ENCODE results near the gene TBC1D10B.

The TBC1D10B gene

DNA sequence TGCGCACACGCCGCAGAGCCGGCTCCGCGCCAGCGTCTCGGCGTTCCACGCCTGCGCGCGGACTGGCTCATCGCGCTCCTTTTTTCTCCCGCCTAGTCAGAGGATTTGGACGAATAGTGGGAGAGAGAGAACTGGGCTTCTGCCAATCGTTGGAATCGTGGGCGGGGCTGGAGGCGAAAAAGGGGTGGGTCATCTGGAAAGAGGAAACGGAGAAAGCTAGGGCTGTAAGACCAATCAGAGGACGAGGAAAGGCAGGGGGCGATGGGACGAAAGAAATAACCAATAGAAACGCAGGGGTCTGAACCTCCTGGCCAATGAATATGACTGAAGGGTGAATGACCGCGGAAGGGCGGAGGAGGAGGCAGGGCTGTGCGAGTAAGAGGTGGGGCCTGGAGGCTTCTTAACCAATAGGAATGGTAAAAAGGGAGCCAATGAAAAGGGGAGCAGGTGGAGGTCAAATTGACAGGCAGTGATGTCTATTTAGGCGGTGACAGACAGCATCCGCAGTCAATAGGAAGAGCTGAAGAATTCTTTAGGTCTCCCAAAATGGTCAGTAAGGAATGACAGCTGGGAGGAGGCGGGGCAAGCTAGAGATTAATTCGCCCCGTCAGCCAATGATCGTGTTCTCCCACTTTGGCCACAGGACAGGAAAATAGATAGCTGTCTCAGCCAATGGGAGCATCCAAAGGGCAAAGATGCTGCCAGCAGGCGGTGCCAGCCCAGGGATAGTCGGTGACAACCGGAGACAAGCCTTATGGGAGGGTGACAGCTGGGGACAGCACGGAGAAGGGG, at the start of gene TBC1D10B:
Gene TBC1D10B, minus strand, starts transcription at position 39 of the 792 bp plus-strand sequence. CDS start 311 bp downstream, outside the sequence.
- DNase-seq (ENCODE audit: low spot score): peak; percentile 100

GRCh38 chr16:30418350-30419181, 48.3 kb upstream of the TBC1D10B start:
- no peak for DNase-seq (ENCODE audit: low spot score)

- peak; percentile 81 for DNase-seq (ENCODE audit: low spot score)
Observed at GRCh38 chr16:30417529-30418349, 47.4 kb upstream of the TBC1D10B start.

DNA sequence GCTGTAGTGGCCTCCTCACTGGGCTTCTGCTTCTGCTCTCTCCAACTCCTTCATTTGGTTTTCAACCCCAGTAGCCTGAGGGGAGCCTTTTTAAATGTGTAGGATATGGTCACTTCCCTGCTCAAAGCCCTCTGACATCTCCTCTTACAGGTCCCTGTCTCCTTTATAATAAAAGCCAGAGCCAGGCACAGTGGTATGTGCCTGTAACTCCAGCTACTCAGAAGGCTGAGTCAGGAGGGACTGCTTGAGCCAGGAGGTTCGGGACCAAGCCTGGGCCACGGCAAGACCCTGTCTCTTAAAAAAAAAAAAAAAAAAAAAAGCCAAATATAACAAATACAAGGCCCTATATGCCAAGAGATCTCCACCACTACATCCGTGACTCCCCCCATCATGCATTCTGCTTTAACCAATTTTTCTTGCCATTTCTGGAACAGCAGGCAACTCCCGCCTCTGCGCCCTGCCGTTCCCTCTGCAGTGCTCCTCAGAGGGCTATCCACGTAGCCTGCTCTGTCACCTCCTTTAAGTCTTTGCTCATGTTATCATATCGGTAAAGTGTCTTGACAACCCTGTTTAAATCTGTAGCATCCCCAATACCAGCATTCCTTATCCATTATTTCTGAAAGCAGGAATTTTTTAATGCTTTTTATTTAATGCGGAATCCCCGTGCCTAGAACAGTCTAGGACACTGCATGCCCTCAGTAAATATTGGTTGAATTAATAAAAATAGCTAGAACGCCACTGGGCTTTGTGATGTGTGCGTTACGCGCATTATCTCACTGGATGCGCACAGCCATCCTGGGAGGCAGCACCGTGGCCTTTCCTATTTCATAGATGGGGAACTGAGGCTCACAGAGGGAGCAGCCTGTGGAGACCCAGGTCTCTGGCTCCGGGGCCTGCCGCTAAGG, 46.6 kb upstream of the TBC1D10B start:
- DNase-seq (ENCODE audit: low spot score): peak; percentile 45

DNA sequence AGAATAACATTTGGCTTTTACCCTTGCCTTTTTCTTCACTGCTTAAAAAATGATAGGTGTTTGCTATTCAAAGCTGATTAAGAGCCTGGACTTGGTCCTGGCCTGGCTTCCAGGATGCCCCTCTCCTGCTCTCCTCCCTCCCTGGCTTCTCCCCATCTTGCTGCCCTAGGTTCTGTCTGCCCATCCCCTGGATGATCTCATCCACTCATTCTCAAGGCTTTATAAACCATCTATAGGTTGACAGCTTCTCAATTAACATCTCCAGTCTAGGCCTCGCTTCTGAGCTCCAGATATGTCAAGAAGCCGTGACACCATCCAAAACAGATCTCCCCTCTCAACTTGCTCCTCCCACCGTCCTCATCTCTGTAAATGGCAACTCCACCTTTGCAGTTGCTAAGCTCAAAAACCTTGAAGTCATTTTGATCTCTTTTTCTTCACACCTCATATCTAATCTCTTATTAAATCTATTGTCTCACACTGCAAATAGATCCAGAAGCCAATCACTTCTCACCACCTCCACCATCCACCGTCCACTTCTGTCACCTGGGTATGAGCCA, 45.8 kb upstream of the TBC1D10B start:
- no peak for DNase-seq (ENCODE audit: low spot score)

- DNase-seq (ENCODE audit: low spot score): no peak
Observed at GRCh38 chr16:30414159-30414558, 43.9 kb upstream of the TBC1D10B start.

DNA sequence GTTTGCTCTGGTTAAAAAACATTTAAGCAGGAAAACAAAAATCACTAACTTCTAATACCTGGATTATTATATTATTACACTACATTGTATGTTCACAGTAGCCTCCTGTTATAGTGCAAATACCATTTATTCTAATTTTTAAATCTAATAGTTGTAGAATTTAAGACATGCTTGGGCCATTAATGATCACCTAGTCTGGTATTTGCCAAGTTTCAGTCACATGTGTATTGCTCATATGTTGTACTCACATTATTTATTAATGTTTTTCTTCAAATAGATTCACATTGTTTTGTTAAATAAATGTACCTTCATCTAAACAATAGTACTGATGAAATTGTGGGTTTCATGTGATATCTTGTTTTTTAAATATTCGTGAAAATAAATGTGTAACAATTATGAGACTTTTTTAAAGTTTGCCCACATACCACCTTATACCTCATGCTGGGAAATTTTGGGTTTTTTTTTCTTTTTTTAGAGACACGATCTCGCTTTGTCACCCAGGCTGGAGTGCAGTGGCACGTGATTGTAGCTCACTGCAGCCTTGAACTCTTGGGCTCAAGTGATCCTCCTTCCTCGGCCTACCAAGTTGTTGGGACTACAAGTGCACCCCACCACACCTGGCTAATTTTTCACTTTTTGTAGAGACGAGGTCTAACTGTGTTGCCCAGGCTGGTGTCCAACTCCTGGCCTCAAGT, 43.0 kb upstream of the TBC1D10B start:
- no peak for DNase-seq (ENCODE audit: low spot score)

- peak; percentile 91 for DNase-seq (ENCODE audit: low spot score)
Observed at GRCh38 chr16:30409125-30410060, 39.1 kb upstream of the TBC1D10B start.

- DNase-seq (ENCODE audit: low spot score): peak; percentile 34
Observed at GRCh38 chr16:30407804-30408534, 37.7 kb upstream of the TBC1D10B start.

DNA sequence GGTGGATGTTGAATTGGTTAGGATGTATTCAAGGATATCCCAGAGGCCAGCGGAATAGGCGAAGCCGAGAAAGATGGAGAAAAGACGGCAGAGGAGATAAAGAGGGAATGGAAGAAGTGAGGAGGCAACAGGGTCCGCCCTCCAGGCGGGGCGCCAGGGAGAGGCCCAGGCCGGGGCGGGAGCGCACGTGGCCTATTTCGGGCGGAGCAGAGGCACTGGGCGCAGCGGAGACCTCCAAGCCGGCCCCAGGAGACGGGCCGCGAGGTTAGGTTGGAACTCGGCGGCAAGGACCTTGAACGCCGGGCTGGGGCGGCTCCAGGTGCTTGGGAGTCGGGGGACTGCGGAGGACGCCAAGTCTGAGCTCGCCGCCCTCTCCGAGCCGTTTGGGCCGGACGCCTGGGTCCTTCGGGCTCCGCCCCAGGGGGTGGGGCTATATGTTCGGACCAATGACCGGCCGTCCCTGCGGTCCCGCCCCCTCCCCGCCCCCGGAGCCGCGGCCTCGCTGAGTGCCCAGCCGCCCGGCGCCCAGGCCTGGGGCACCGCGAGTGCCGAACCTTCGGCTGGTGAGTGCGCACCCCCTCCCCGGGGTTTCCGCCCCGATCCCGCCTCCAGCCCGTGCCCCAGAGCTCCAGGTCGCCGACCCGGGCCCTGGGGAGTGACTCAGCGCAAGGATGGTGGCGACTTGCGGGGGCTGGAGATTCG, 37.0 kb upstream of the TBC1D10B start, which contains the start of gene ZNF771:
Gene ZNF771, plus strand, starts transcription at position 505 of the 702 bp plus-strand sequence. CDS start 448 bp downstream, outside the sequence.
- DNase-seq (ENCODE audit: low spot score): peak; percentile 91

DNA sequence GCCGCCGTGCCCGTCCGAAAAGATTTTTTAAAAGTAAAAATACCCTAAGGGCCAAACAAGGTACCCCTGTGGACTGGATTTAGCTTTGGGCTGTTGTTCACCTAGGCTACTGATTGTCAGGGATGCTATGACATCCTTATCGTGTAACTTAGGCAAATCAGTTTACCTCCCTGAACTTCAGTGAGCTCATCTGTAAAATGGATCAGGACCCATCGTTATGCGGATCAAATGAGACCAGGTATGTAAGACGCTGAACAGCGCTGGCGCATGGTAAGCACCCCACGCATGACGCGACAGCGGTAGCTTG, 36.5 kb upstream of the TBC1D10B start:
- DNase-seq (ENCODE audit: low spot score): no peak

DNA sequence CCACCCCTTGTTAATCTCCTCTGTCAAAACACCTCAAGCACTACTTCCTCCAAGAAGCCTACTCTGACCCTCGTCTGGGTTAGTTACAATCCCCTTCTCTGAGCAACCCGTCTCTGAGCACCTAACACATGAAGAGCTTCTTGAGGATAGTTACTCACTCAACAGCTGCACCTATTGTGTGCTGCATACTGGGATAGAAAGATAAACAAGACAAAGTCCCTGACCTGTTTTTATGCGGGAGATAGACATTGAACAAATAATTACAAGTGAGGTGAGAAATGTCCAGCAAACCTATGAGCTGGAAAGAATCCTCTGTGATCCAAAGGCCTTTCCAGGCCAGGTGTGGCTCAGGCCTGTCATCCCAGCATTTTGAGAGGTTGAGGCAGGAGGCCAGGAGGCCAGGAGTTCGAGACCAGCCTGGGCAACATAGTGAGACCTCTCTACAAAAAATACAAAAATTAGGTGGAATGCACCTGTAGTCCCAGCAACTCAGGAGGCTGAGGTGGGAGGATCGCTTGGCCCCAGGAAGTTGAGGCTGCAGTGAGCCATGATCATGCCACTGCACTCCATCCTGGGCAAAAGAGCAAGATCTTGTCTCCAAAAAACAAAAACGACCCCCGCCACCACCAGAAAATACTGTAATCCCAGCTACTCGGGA, 31.6 kb upstream of the TBC1D10B start:
- DNase-seq (ENCODE audit: low spot score): no peak

GRCh38 chr16:30399435-30400186, 29.3 kb upstream of the TBC1D10B start:
- DNase-seq (ENCODE audit: low spot score): no peak

DNA sequence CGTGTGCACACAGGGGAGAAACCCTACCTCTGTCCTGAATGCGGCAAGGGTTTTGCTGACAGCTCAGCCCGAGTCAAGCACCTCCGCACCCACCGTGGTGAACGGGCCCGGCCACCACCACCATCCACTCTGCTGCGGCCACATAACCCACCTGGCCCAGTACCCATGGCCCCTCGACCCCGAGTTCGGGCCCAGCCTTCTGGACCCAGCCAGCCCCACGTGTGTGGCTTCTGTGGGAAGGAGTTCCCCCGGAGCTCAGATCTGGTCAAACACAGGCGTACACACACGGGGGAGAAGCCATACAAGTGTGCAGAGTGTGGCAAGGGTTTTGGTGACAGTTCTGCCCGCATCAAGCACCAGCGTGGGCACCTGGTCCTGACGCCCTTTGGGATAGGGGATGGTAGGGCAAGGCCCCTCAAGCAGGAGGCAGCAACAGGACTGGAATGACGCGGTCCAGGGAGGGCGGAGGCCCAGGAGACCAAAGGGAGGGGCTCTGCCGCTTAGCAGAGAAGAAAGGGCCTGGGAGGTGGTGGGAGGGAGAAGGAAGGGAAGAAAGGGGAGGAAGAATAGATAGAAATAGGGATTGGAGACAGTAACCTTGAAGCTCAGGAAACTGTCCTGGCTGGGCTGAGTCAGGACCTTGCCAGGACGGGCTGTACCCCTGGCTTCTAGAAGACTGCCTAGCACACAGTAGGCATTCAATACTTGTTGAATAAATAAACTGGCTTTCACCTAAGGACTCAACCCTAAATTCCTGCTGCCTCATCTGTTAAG, 28.6 kb upstream of the TBC1D10B start:
- no peak for DNase-seq (ENCODE audit: low spot score)

DNA sequence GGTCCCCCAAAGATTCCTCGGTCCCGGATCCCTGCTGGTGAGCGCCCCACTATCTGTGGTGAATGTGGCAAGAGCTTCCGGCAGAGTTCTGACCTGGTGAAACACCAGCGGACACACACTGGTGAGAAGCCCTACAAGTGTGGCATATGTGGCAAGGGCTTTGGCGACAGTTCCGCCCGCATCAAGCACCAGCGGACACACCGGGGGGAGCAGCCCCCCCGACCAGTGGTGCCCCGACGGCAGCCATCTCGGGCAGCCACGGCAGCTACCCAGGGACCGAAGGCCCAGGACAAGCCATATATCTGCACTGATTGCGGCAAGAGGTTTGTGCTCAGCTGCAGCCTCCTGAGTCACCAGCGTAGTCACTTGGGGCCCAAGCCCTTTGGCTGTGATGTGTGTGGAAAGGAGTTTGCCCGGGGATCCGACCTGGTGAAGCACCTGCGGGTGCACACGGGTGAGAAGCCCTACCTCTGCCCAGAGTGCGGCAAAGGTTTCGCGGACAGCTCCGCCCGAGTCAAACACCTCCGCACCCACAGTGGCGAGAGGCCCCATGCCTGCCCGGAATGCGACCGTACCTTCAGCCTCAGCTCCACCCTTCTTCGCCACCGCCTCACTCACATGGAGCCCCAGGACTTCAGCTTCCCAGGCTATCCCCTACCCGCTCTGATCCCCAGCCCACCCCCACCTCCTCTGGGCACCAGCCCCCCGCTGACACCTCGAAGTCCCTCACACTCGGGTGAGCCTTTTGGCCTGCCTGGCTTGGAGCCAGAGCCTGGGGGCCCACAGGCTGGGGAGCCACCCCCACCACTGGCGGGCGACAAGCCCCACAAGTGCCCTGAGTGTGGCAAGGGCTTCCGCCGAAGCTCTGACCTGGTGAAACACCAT, 27.7 kb upstream of the TBC1D10B start:
- no peak for DNase-seq (ENCODE audit: low spot score)

Data from cerebellar cortex (tissue), 1 donor.